Measurements from ENCODE around the gene DHRS3. TPM values are rescaled to one million over a fixed set of nuclear protein-coding genes. Genes with fewer than 3 reads are reported as not detected.
"Not testable (repeated sequence)": the region's sequence is repeated elsewhere in the genome, so short reads cannot be mapped to it uniquely, and the experiment has no call there.

The DHRS3 gene
- total RNA-seq (83.2 TPM), polyA plus RNA-seq (62.1 TPM)

GRCh38 chr1:12617901-12618660 is at the start of gene DHRS3:
Gene DHRS3, minus strand, starts transcription at chr1:12618210. Its CDS starts 862 bp downstream, at chr1:12617348.
- Histone ChIP-seq H3K27ac (ENCODE audit: low read depth) (peak within 1 kb of the TSS; percentile 96), H3K4me3 (ENCODE audit: low read depth, low read length) (peak within 1 kb of the TSS; percentile 69), H3K36me3 (ENCODE audit: insufficient read depth) (no peaks in the 10 kb centered on the region), H3K4me1 (ENCODE audit: insufficient read depth) (peaks cover 2% of the 10 kb centered on the region)
- no peak for DNase-seq (ENCODE audit: extremely low spot score)
- WGBS = 2% methylated on average over 69 of the region's 69 CpGs

- no peak for DNase-seq (ENCODE audit: extremely low spot score)
- Histone ChIP-seq H3K36me3 (ENCODE audit: insufficient read depth) (no peaks in the 10 kb centered on the region), H3K27ac (ENCODE audit: low read depth) (no peak overlapping the region), H3K4me3 (ENCODE audit: low read depth, low read length) (no peak overlapping the region), H3K4me1 (ENCODE audit: insufficient read depth) (no peaks in the 10 kb centered on the region)
- WGBS = 73% methylated on average over 15 of the region's 15 CpGs
Observed at GRCh38 chr1:12666141-12666735, 48.2 kb upstream of the DHRS3 start.

- no peak for DNase-seq (ENCODE audit: extremely low spot score)
- Histone ChIP-seq H3K4me3 (ENCODE audit: low read depth, low read length) (no peak overlapping the region), H3K4me1 (ENCODE audit: insufficient read depth) (no peaks in the 10 kb centered on the region), H3K27ac (ENCODE audit: low read depth) (no peak overlapping the region), H3K36me3 (ENCODE audit: insufficient read depth) (no peaks in the 10 kb centered on the region)
- 67% methylated on average over 4 of the region's 4 CpGs for WGBS
Observed at GRCh38 chr1:12665511-12665910, 47.5 kb upstream of the DHRS3 start.

GRCh38 chr1:12662556-12662955 is 44.5 kb upstream of the DHRS3 start:
- H3K4me1 ChIP-seq (ENCODE audit: insufficient read depth) = no peaks in the 10 kb centered on the region
- no peak overlapping the region for H3K4me3 ChIP-seq (ENCODE audit: low read depth, low read length)
- no peak for DNase-seq (ENCODE audit: extremely low spot score)
- no peak overlapping the region for H3K27ac ChIP-seq (ENCODE audit: low read depth)
- H3K36me3 ChIP-seq (ENCODE audit: insufficient read depth) = no peaks in the 10 kb centered on the region
- WGBS = 98% methylated on average over 1 of the region's 1 CpG

- Histone ChIP-seq H3K27ac (ENCODE audit: low read depth) (no peak overlapping the region), H3K36me3 (ENCODE audit: insufficient read depth) (no peaks in the 10 kb centered on the region), H3K4me1 (ENCODE audit: insufficient read depth) (no peaks in the 10 kb centered on the region), H3K4me3 (ENCODE audit: low read depth, low read length) (no peak overlapping the region)
- DNase-seq (ENCODE audit: extremely low spot score) = no peak
- 85% methylated on average over 6 of the region's 6 CpGs for WGBS
Observed at GRCh38 chr1:12661606-12662219, 43.7 kb upstream of the DHRS3 start.

- no peak overlapping the region for H3K4me3 ChIP-seq (ENCODE audit: low read depth, low read length)
- 48% methylated on average over 23 of the region's 23 CpGs for WGBS
- H3K4me1 ChIP-seq (ENCODE audit: insufficient read depth) = no peaks in the 10 kb centered on the region
- H3K27ac ChIP-seq (ENCODE audit: low read depth) = no peak overlapping the region
- H3K36me3 ChIP-seq (ENCODE audit: insufficient read depth) = no peaks in the 10 kb centered on the region
- DNase-seq (ENCODE audit: extremely low spot score) = peak; percentile 70
Observed at GRCh38 chr1:12658531-12659453, 40.8 kb upstream of the DHRS3 start.

GRCh38 chr1:12657885-12658512 is 40.0 kb upstream of the DHRS3 start:
- not testable (repeated sequence) for H3K27ac ChIP-seq (ENCODE audit: low read depth); H3K4me3 ChIP-seq (ENCODE audit: low read depth, low read length); DNase-seq (ENCODE audit: extremely low spot score); H3K4me1 ChIP-seq (ENCODE audit: insufficient read depth); H3K36me3 ChIP-seq (ENCODE audit: insufficient read depth)
- 94% methylated on average over 9 of the region's 9 CpGs for WGBS

GRCh38 chr1:12657060-12657884 is 39.3 kb upstream of the DHRS3 start:
- no peak overlapping the region for H3K4me3 ChIP-seq (ENCODE audit: low read depth, low read length)
- no peak overlapping the region for H3K27ac ChIP-seq (ENCODE audit: low read depth)
- H3K4me1 ChIP-seq (ENCODE audit: insufficient read depth) = no peaks in the 10 kb centered on the region
- H3K36me3 ChIP-seq (ENCODE audit: insufficient read depth) = no peaks in the 10 kb centered on the region
- DNase-seq (ENCODE audit: extremely low spot score) = no peak
- 96% methylated on average over 13 of the region's 13 CpGs for WGBS

- Histone ChIP-seq H3K4me1 (ENCODE audit: insufficient read depth) (no peaks in the 10 kb centered on the region), H3K4me3 (ENCODE audit: low read depth, low read length) (no peak overlapping the region), H3K36me3 (ENCODE audit: insufficient read depth) (no peaks in the 10 kb centered on the region), H3K27ac (ENCODE audit: low read depth) (no peak overlapping the region)
- no peak for DNase-seq (ENCODE audit: extremely low spot score)
- WGBS = 91% methylated on average over 4 of the region's 4 CpGs
Observed at GRCh38 chr1:12656575-12656974, 38.6 kb upstream of the DHRS3 start.

- H3K4me1 ChIP-seq (ENCODE audit: insufficient read depth) = no peaks in the 10 kb centered on the region
- DNase-seq (ENCODE audit: extremely low spot score) = no peak
- no peak overlapping the region for H3K4me3 ChIP-seq (ENCODE audit: low read depth, low read length)
- no peak overlapping the region for H3K27ac ChIP-seq (ENCODE audit: low read depth)
- H3K36me3 ChIP-seq (ENCODE audit: insufficient read depth) = no peaks in the 10 kb centered on the region
- 89% methylated on average over 8 of the region's 8 CpGs for WGBS
Observed at GRCh38 chr1:12654657-12655056, 36.6 kb upstream of the DHRS3 start.

GRCh38 chr1:12654004-12654567 is 36.1 kb upstream of the DHRS3 start:
- Histone ChIP-seq H3K36me3 (ENCODE audit: insufficient read depth) (no peaks in the 10 kb centered on the region), H3K4me3 (ENCODE audit: low read depth, low read length) (no peak overlapping the region), H3K4me1 (ENCODE audit: insufficient read depth) (no peaks in the 10 kb centered on the region), H3K27ac (ENCODE audit: low read depth) (no peak overlapping the region)
- WGBS = 82% methylated on average over 4 of the region's 4 CpGs
- no peak for DNase-seq (ENCODE audit: extremely low spot score)

- Histone ChIP-seq H3K4me3 (ENCODE audit: low read depth, low read length) (no peak overlapping the region), H3K27ac (ENCODE audit: low read depth) (no peak overlapping the region), H3K36me3 (ENCODE audit: insufficient read depth) (no peaks in the 10 kb centered on the region), H3K4me1 (ENCODE audit: insufficient read depth) (no peaks in the 10 kb centered on the region)
- peak; percentile 29 for DNase-seq (ENCODE audit: extremely low spot score)
- WGBS = 33% methylated on average over 5 of the region's 5 CpGs
Observed at GRCh38 chr1:12649971-12650421, 32.0 kb upstream of the DHRS3 start.
